ENCODE data around the gene RBMS3.
A peak's percentile ranks its signal among the peaks of the same experiment; 100 is the strongest.

Gene RBMS3

DNA sequence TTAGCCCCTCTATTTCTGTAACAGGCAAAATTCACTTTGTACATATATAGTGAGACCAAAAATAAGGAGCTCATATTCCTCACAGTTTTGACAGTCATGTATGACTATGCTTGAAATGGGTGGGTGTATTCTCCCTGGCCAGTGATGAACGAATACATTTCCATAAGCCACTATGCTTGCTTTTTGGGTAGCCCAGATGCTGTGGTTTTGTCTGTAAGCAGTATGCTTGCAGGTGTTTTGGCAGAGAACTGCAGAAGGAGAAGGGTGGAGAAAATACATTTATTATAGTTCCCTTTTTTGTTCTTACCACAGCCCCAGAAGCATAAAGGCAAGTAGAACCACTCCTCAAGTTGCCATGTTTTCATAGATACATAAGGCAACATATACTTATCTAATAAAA lies 131.2 kb downstream of the RBMS3 start:
- H3K27me3 ChIP-seq (replicated peaks; ENCODE audit: control insufficient read depth, insufficient read depth, low read length) = no peaks in the 10 kb centered on the region
- H3K4me3 ChIP-seq (replicated peaks; ENCODE audit: low read depth, low read length) = no peak overlapping the region
- DNase-seq (ENCODE audit: extremely low read depth, insufficient read length) = peak; percentile 36
- no peak for TF ChIP-seq CTCF (IDR thresholded peaks at IDR 0.05; ENCODE audit: insufficient read depth, low read length, poor library complexity, severe bottlenecking)
- no peaks in the 10 kb centered on the region for H3K36me3 ChIP-seq (ENCODE audit: control insufficient read depth, insufficient read depth, low read length)

- Histone ChIP-seq H3K36me3 (ENCODE audit: control insufficient read depth, insufficient read depth, low read length) (no peaks in the 10 kb centered on the region), H3K27me3 (replicated peaks; ENCODE audit: control insufficient read depth, insufficient read depth, low read length) (no peaks in the 10 kb centered on the region), H3K4me3 (replicated peaks; ENCODE audit: low read depth, low read length) (no peak overlapping the region)
- TF ChIP-seq CTCF (IDR thresholded peaks at IDR 0.05; ENCODE audit: insufficient read depth, low read length, poor library complexity, severe bottlenecking) = no peak
- no peak for DNase-seq (ENCODE audit: extremely low read depth, insufficient read length)
Measured at GRCh38 chr3:29414468-29415224, 133.8 kb downstream of the RBMS3 start.

GRCh38 chr3:29415482-29416223 lies 134.8 kb downstream of the RBMS3 start:
- Histone ChIP-seq H3K27me3 (replicated peaks; ENCODE audit: control insufficient read depth, insufficient read depth, low read length) (no peaks in the 10 kb centered on the region), H3K36me3 (ENCODE audit: control insufficient read depth, insufficient read depth, low read length) (no peaks in the 10 kb centered on the region), H3K4me3 (replicated peaks; ENCODE audit: low read depth, low read length) (no peak overlapping the region)
- TF ChIP-seq CTCF (IDR thresholded peaks at IDR 0.05; ENCODE audit: insufficient read depth, low read length, poor library complexity, severe bottlenecking) = no peak
- DNase-seq (ENCODE audit: extremely low read depth, insufficient read length) = no peak

DNA sequence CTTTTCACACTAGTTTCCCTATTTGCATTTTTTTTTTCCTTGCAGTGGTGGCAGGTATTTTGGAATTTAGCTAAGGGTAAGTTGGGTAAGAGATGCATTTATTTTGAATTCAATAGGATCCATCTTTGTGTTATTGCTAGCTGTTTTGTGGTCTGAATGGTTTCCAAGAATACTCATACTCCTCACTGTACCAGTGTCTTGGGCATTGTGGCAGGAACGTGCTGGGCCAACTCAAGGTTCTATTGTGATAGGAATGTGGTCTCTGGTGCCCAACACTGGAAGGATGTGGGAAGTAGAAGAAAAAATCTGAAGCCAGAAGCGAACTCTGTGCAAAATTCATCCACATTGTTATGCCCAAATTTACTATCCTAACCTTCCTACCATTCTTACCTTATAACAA lies 135.6 kb downstream of the RBMS3 start:
- TF ChIP-seq CTCF (IDR thresholded peaks at IDR 0.05; ENCODE audit: insufficient read depth, low read length, poor library complexity, severe bottlenecking) = no peak
- no peak overlapping the region for H3K4me3 ChIP-seq (replicated peaks; ENCODE audit: low read depth, low read length)
- no peak for DNase-seq (ENCODE audit: extremely low read depth, insufficient read length)

DNA sequence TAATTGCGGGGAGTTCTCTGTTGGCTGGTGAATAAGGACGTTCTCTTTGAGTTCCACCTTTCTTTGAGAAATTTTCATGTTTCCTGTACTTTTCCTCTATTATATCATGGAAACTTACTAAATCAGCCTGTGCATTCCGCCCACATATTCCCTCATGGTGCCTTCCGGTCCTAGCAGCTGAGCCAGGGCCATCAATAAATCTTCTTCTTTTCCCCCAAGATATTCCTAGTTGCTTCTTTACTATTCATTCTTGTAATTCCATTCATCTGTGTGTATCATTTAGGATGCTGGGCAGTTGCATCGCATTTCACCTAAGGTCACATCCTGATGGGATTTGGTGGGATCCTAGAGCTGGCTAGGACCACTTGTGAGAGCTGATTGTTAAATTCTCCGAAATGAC lies 139.2 kb downstream of the RBMS3 start:
- DNase-seq (ENCODE audit: extremely low read depth, insufficient read length) = no peak
- Histone ChIP-seq H3K27me3 (replicated peaks; ENCODE audit: control insufficient read depth, insufficient read depth, low read length) (no peaks in the 10 kb centered on the region), H3K36me3 (ENCODE audit: control insufficient read depth, insufficient read depth, low read length) (no peaks in the 10 kb centered on the region), H3K4me3 (replicated peaks; ENCODE audit: low read depth, low read length) (no peak overlapping the region)
- TF ChIP-seq CTCF (IDR thresholded peaks at IDR 0.05; ENCODE audit: insufficient read depth, low read length, poor library complexity, severe bottlenecking) = no peak

More for the DNA sequence above, 135.6 kb downstream of the RBMS3 start:
- H3K27me3 ChIP-seq (replicated peaks; ENCODE audit: control insufficient read depth, insufficient read depth, low read length) = no peaks in the 10 kb centered on the region
- no peaks in the 10 kb centered on the region for H3K36me3 ChIP-seq (ENCODE audit: control insufficient read depth, insufficient read depth, low read length)
